ACC112 (cell line): ENCODE measurements around the gene HDDC3.

ENCODE experiments used
- H2AFZ ChIP-seq: fragments of 200-600 bp; sonication (generic); one replicate; pipeline ENCODE4 v1.6.0; 2017; ENCODE audit warnings: antibody characterized with exemption, low read length; ENCODE audit not compliant: unreplicated experiment
- H3K27ac ChIP-seq: fragments of 200-600 bp; sonication (generic); 2 replicates; pipeline ENCODE4 v1.5.1; 2014; ENCODE audit warnings: low read depth, mild to moderate bottlenecking, antibody characterized with exemption, low read length, moderate library complexity
- H3K27me3 ChIP-seq: fragments of 200-600 bp; sonication (generic); 2 replicates; pipeline ENCODE4 v1.6.1; 2014; ENCODE audit warnings: mild to moderate bottlenecking, antibody characterized with exemption, low read length, moderate library complexity, mixed read lengths; ENCODE audit not compliant: insufficient read depth
- H3K36me3 ChIP-seq: fragments of 200-600 bp; sonication (generic); 2 replicates; pipeline ENCODE4 v1.6.1; 2016; ENCODE audit warnings: mild to moderate bottlenecking, antibody characterized with exemption, low read length, moderate library complexity, mixed read lengths; ENCODE audit not compliant: insufficient read depth
- H3K4me1 ChIP-seq: fragments of 200-600 bp; sonication (generic); one replicate; pipeline ENCODE4 v1.6.1; 2016; ENCODE audit warnings: low read length, mixed read lengths; ENCODE audit not compliant: insufficient read depth, unreplicated experiment, control insufficient read depth
- H3K4me3 ChIP-seq: fragments of 200-600 bp; sonication (generic); 2 replicates; pipeline ENCODE4 v1.5.1; 2014; ENCODE audit warnings: mild to moderate bottlenecking, low read depth, low read length
- H3K79me2 ChIP-seq: fragments of 200-600 bp; sonication (generic); one replicate; pipeline ENCODE4 v1.6.0; 2016; ENCODE audit warnings: low read length; ENCODE audit not compliant: control insufficient read depth, unreplicated experiment, insufficient read depth

Gene HDDC3

GRCh38 chr15:90881181-90881977 is 51.0 kb downstream of the HDDC3 start:
- Histone ChIP-seq H3K4me3 (no peak overlapping the region), H2AFZ (no peak overlapping the region), H3K36me3 (peaks cover 8% of the 10 kb centered on the region; the same call in 1 of the 2 replicates), H3K79me2 (no peaks in the 10 kb centered on the region), H3K27me3 (no peaks in the 10 kb centered on the region), H3K27ac (no peak overlapping the region), H3K4me1 (peaks cover 21% of the 10 kb centered on the region)

- Histone ChIP-seq H3K4me1 (peaks cover 14% of the 10 kb centered on the region), H3K79me2 (peaks cover 3% of the 10 kb centered on the region), H3K27ac (no peak overlapping the region), H3K27me3 (no peaks in the 10 kb centered on the region), H3K4me3 (no peak overlapping the region), H2AFZ (no peak overlapping the region), H3K36me3 (peaks cover 10% of the 10 kb centered on the region; the same call in 1 of the 2 replicates)
Measured at GRCh38 chr15:90880381-90881145, 51.8 kb downstream of the HDDC3 start.
